Upper lobe of left lung (tissue), 4 donors: Measurements from ENCODE around the gene PLD3.

Experiments used
- EP300 ChIP-seq, 4 donors: sonication (generic); formaldehyde crosslinking; IDR thresholded peaks; one replicate each; pipeline ENCODE4 v1.5.1; 2017; ENCODE audit warnings: antibody characterized with exemption in 4 of 4, control low read depth in 2 of 4
- POLR2A ChIP-seq, 4 donors: fragments of 450-650 bp; IDR thresholded peaks; one replicate each; pipeline ENCODE4 v1.5.1; 2016 to 2017; ENCODE audit warnings: antibody characterized with exemption in 4 of 4, mild to moderate bottlenecking in 2 of 4
- TF ChIP-seq, protein P1 (sequence below), 6 experiments: fragments of 450-650 bp in 4 of 6; fragments of 200-600 bp in 2 of 6; sonication (generic) in 2 of 6; IDR thresholded peaks; one replicate each; pipeline ENCODE4 v1.5.1; 2016 to 2019; ENCODE audit warnings: antibody characterized with exemption in 6 of 6

DNA sequence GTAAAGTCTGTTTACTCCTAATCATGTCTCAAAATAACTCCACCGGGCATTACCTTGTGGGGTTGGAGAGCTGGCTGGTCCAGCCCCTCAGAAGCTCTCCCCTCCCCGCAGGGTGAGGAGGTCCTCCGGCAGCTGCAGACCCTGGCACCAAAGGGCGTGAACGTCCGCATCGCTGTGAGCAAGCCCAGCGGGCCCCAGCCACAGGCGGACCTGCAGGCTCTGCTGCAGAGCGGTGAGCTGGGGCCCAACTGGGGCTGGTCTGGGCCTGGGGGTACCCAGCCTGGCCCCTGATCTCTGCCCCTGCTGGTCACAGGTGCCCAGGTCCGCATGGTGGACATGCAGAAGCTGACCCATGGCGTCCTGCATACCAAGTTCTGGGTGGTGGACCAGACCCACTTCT lies 21.3 kb downstream of the PLD3 start:
- TF ChIP-seq EP300 (IDR thresholded peaks at IDR 0.05) (no peak), POLR2A (IDR thresholded peaks at IDR 0.05) (no peak)
- TF ChIP-seq, protein P1, sequence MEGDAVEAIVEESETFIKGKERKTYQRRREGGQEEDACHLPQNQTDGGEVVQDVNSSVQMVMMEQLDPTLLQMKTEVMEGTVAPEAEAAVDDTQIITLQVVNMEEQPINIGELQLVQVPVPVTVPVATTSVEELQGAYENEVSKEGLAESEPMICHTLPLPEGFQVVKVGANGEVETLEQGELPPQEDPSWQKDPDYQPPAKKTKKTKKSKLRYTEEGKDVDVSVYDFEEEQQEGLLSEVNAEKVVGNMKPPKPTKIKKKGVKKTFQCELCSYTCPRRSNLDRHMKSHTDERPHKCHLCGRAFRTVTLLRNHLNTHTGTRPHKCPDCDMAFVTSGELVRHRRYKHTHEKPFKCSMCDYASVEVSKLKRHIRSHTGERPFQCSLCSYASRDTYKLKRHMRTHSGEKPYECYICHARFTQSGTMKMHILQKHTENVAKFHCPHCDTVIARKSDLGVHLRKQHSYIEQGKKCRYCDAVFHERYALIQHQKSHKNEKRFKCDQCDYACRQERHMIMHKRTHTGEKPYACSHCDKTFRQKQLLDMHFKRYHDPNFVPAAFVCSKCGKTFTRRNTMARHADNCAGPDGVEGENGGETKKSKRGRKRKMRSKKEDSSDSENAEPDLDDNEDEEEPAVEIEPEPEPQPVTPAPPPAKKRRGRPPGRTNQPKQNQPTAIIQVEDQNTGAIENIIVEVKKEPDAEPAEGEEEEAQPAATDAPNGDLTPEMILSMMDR (IDR thresholded peaks at IDR 0.05), result no peak
